Measurements from ENCODE around the gene HMGA1. TPM values are rescaled to one million over a fixed set of nuclear protein-coding genes. Genes with fewer than 3 reads are reported as not detected.
A peak's percentile ranks its signal among the peaks of the same experiment; 100 is the strongest.

HMGA1 gene
- total RNA-seq: 10 to 100 TPM; 74.7 to 77.5 TPM
- 10 to 100 TPM; 25.4 to 40.8 TPM for polyA plus RNA-seq

GRCh38 chr6:34236443-34237315 is at the start of gene HMGA1:
Gene HMGA1, plus strand, starts transcription at chr6:34236873. Its CDS starts 3,908 bp downstream, at chr6:34240781.
- peak within 1 kb of the TSS; percentile 91 to 99 (median 94) for H3K4me3 Mint-ChIP-seq
- H3K9me3 Mint-ChIP-seq: no peaks in the 10 kb centered on the region
- H3K4me1 Mint-ChIP-seq: peaks cover 15 to 51% (median 30%) of the 10 kb centered on the region in 4 donors
- Histone ChIP-seq H3K36me3 (ENCODE audit: insufficient read depth, low read length) (peaks cover 11% of the 10 kb centered on the region), H3K4me1 (ENCODE audit: insufficient read depth, low read length) (peaks cover 31% of the 10 kb centered on the region), H3K4me3 (ENCODE audit: low read length in 2 of 2) (peak within 1 kb of the TSS; percentile 57 to 79), H3K27ac (ENCODE audit: low read depth, low read length) (peak within 1 kb of the TSS; percentile 97), H3K27me3 (ENCODE audit: insufficient read depth, low read length) (no peaks in the 10 kb centered on the region), H3K9me3 (ENCODE audit: control insufficient read depth in 1 of 2, low read length in 2 of 2) (no peaks in the 10 kb centered on the region)
- H3K27me3 Mint-ChIP-seq: no peaks in the 10 kb centered on the region
- intact Hi-C loops (cut with micrococcal nuclease): loop anchor here (1.0 to 5.0 kb wide), 7 partner anchors 12 to 1264 kb away; partner anchors contain the start of genes ILRUN, NUDT3, SMIM29 and UQCC2
- DNase-seq: peak; percentile 83 to 92 (median 85)
- H3K27ac Mint-ChIP-seq: peak within 1 kb of the TSS; percentile 97 to 100 (median 99)
- H3K36me3 Mint-ChIP-seq: peaks cover 5 to 20% of the 10 kb centered on the region in 2 donors
- ChIA-PET CTCF (ENCODE audit: partially characterized antibody) (interaction anchor here (0.9 to 2.3 kb wide), 6 partner anchors 12 to 372 kb away, joined by 3 to 12 read pairs (median 4); partner anchors contain the start of gene SMIM29), POLR2A (ENCODE audit: partially characterized antibody) (interaction anchor here (0.6 to 2.2 kb wide), 29 partner anchors 8 to 1636 kb away, joined by 3 to 140 read pairs (median 4); partner anchors contain the start of genes BLTP3A, HLA-DPB1, NUDT3 and RPS10)

- Mint-ChIP-seq H3K27me3 (no peaks in the 10 kb centered on the region), H3K4me1 (peaks cover 0 to 11% (median 6%) of the 10 kb centered on the region in 4 donors), H3K36me3 (no peaks in the 10 kb centered on the region), H3K9me3 (no peaks in the 10 kb centered on the region), H3K27ac (peak overlapping the region in 1 of 7 donors; percentile 54), H3K4me3 (no peak overlapping the region)
- ChIA-PET POLR2A (ENCODE audit: partially characterized antibody) (interaction anchor here (0.6 to 1.3 kb wide), 3 partner anchors 10 to 47 kb away, joined by 3 to 4 read pairs (median 4); partner anchors contain the start of gene HMGA1), CTCF (ENCODE audit: partially characterized antibody) (interaction anchor here (0.7 to 3.1 kb wide), 11 partner anchors 11 to 420 kb away, joined by 3 to 14 read pairs (median 3); partner anchors contain the start of gene SMIM29)
- no peak overlapping the region for H3K27ac ChIP-seq (ENCODE audit: low read depth, low read length)
- H3K36me3 ChIP-seq (ENCODE audit: insufficient read depth, low read length): no peaks in the 10 kb centered on the region
- peaks cover 3% of the 10 kb centered on the region for H3K4me1 ChIP-seq (ENCODE audit: insufficient read depth, low read length)
- DNase-seq: peak in 4 of 5 donors; percentile 26 to 54 (median 44)
- no peaks in the 10 kb centered on the region for H3K9me3 ChIP-seq (ENCODE audit: control insufficient read depth in 1 of 2, low read length in 2 of 2)
- H3K4me3 ChIP-seq (ENCODE audit: low read length in 2 of 2): no peak overlapping the region
- no peaks in the 10 kb centered on the region for H3K27me3 ChIP-seq (ENCODE audit: insufficient read depth, low read length)
- intact Hi-C loops (cut with micrococcal nuclease): loop anchor here (1.0 kb wide), 1 partner anchor 26 kb away; no protein-coding TSS in a partner anchor
Observed at GRCh38 chr6:34189806-34190503, 46.7 kb upstream of the HMGA1 start.

GRCh38 chr6:34190504-34191122 is 46.1 kb upstream of the HMGA1 start:
- Histone ChIP-seq H3K27ac (ENCODE audit: low read depth, low read length) (no peak overlapping the region), H3K4me1 (ENCODE audit: insufficient read depth, low read length) (peaks cover 3% of the 10 kb centered on the region), H3K9me3 (ENCODE audit: control insufficient read depth in 1 of 2, low read length in 2 of 2) (no peaks in the 10 kb centered on the region), H3K4me3 (ENCODE audit: low read length in 2 of 2) (no peak overlapping the region), H3K36me3 (ENCODE audit: insufficient read depth, low read length) (no peaks in the 10 kb centered on the region), H3K27me3 (ENCODE audit: insufficient read depth, low read length) (no peaks in the 10 kb centered on the region)
- ChIA-PET POLR2A (ENCODE audit: partially characterized antibody) (interaction anchor here (0.6 to 1.3 kb wide), 4 partner anchors 8 to 46 kb away, joined by 3 to 4 read pairs (median 4); partner anchors contain the start of gene HMGA1), CTCF (ENCODE audit: partially characterized antibody) (interaction anchor here (0.7 to 3.1 kb wide), 10 partner anchors 8 to 421 kb away, joined by 3 to 14 read pairs (median 3); no protein-coding TSS in a partner anchor)
- no peak for DNase-seq
- Mint-ChIP-seq H3K27me3 (no peaks in the 10 kb centered on the region), H3K27ac (no peak overlapping the region), H3K9me3 (no peaks in the 10 kb centered on the region), H3K36me3 (no peaks in the 10 kb centered on the region), H3K4me1 (peaks cover 0 to 11% (median 6%) of the 10 kb centered on the region in 4 donors), H3K4me3 (no peak overlapping the region)
- intact Hi-C loops (cut with micrococcal nuclease): loop anchor here (1.0 kb wide), 1 partner anchor 26 kb away; no protein-coding TSS in a partner anchor

GRCh38 chr6:34194772-34195171 is 41.9 kb upstream of the HMGA1 start:
- H3K27me3 Mint-ChIP-seq: no peaks in the 10 kb centered on the region
- peak overlapping the region in 1 of 8 donors; percentile 81 for H3K4me3 Mint-ChIP-seq
- peak overlapping the region in 1 of 7 donors; percentile 43 for H3K27ac Mint-ChIP-seq
- H3K4me1 ChIP-seq (ENCODE audit: insufficient read depth, low read length): peaks cover 12% of the 10 kb centered on the region
- no peak for DNase-seq
- H3K36me3 Mint-ChIP-seq: no peaks in the 10 kb centered on the region
- ChIA-PET POLR2A (ENCODE audit: partially characterized antibody) (interaction anchor here (2.1 kb wide), 1 partner anchor 42 kb away, joined by 24 read pairs; the partner anchor contains the start of gene HMGA1), CTCF (ENCODE audit: partially characterized antibody) (interaction anchor here (1.2 to 5.3 kb wide), 10 partner anchors 12 to 415 kb away, joined by 5 to 60 read pairs (median 12); no protein-coding TSS in a partner anchor)
- H3K4me1 Mint-ChIP-seq: peaks cover 4 to 18% (median 9%) of the 10 kb centered on the region in 4 donors
- no peak overlapping the region for H3K27ac ChIP-seq (ENCODE audit: low read depth, low read length)
- no peaks in the 10 kb centered on the region for H3K36me3 ChIP-seq (ENCODE audit: insufficient read depth, low read length)
- H3K27me3 ChIP-seq (ENCODE audit: insufficient read depth, low read length): no peaks in the 10 kb centered on the region
- H3K9me3 Mint-ChIP-seq: no peaks in the 10 kb centered on the region
- no peak overlapping the region for H3K4me3 ChIP-seq (ENCODE audit: low read length in 2 of 2)
- no peaks in the 10 kb centered on the region for H3K9me3 ChIP-seq (ENCODE audit: control insufficient read depth in 1 of 2, low read length in 2 of 2)
- intact Hi-C loops (cut with micrococcal nuclease): no loop called here

- POLR2A ChIA-PET (ENCODE audit: partially characterized antibody): interaction anchor here (0.6 to 2.9 kb wide), 10 partner anchors 13 to 595 kb away, joined by 3 to 24 read pairs (median 6); partner anchors contain the start of genes HMGA1 and SMIM29
- Mint-ChIP-seq H3K9me3 (no peaks in the 10 kb centered on the region), H3K27me3 (no peaks in the 10 kb centered on the region), H3K4me1 (peaks cover 2 to 9% (median 5%) of the 10 kb centered on the region in 4 donors), H3K36me3 (no peaks in the 10 kb centered on the region), H3K4me3 (no peak overlapping the region), H3K27ac (no peak overlapping the region)
- Histone ChIP-seq H3K4me3 (ENCODE audit: low read length in 2 of 2) (no peak overlapping the region), H3K9me3 (ENCODE audit: control insufficient read depth in 1 of 2, low read length in 2 of 2) (no peaks in the 10 kb centered on the region), H3K4me1 (ENCODE audit: insufficient read depth, low read length) (peaks cover 9% of the 10 kb centered on the region), H3K27ac (ENCODE audit: low read depth, low read length) (no peak overlapping the region), H3K36me3 (ENCODE audit: insufficient read depth, low read length) (no peaks in the 10 kb centered on the region), H3K27me3 (ENCODE audit: insufficient read depth, low read length) (no peaks in the 10 kb centered on the region)
- intact Hi-C loops (cut with micrococcal nuclease): loop anchor here (1.0 to 2.0 kb wide), 7 partner anchors 25 to 414 kb away; partner anchors contain the start of genes HMGA1, NUDT3 and SMIM29
- CTCF ChIA-PET (ENCODE audit: partially characterized antibody): interaction anchor here (0.7 to 5.3 kb wide), 32 partner anchors 8 to 1010 kb away, joined by 3 to 60 read pairs (median 6); partner anchors contain the start of genes BLTP3A, HMGA1 and SMIM29
- no peak for DNase-seq
Observed at GRCh38 chr6:34195726-34196115, 41.0 kb upstream of the HMGA1 start.

Measured in CD4-positive, alpha-beta memory T cell (primary cell).